SK-N-SH treated with all-trans-retinoic acid at 6 μM for 48 hours (cell line): Measurements from ENCODE around the gene TDRD7.

ENCODE experiments used
- ATAC-seq: fragments of 200-7000 bp; cut with Tn5 transposase; 3 replicates; pipeline ENCODE4 v1.9.1; 2020; ENCODE audit warnings: mild to moderate bottlenecking, moderate library complexity
- ARNTL ChIP-seq: fragments of 450-650 bp; formaldehyde crosslinking; IDR thresholded peaks from 2 replicates; pipeline ENCODE4 v1.5.0; 2020; ENCODE audit warnings: low read depth, mild to moderate bottlenecking, moderate library complexity, borderline replicate concordance
- BACH2 ChIP-seq: fragments of 250-450 bp; sonication (Bioruptor Pico); IDR thresholded peaks from 2 replicates; pipeline ENCODE4 v1.9.0; 2021; ENCODE audit warnings: mild to moderate bottlenecking, borderline replicate concordance
- CREB5 ChIP-seq: fragments of 250-450 bp; sonication (Bioruptor Pico); IDR thresholded peaks from 2 replicates; pipeline ENCODE4 v1.5.1; 2020; ENCODE audit warnings: low read depth, mild to moderate bottlenecking, moderate library complexity
- CSDC2 ChIP-seq: fragments of 250-450 bp; sonication (Bioruptor Pico); IDR thresholded peaks from 2 replicates; pipeline ENCODE4 v1.5.0; 2020; ENCODE audit warnings: mild to moderate bottlenecking, moderate library complexity
- CSRNP3 ChIP-seq: fragments of 250-450 bp; sonication (Bioruptor Pico); IDR thresholded peaks from 2 replicates; pipeline ENCODE4 v1.5.1; 2021; ENCODE audit warnings: mild to moderate bottlenecking, moderate library complexity
- ESRRG ChIP-seq: fragments of 250-450 bp; sonication (Bioruptor Pico); IDR thresholded peaks from 2 replicates; pipeline ENCODE4 v1.6.1; 2021; ENCODE audit warnings: mild to moderate bottlenecking
- GLIS3 ChIP-seq: fragments of 250-450 bp; sonication (Bioruptor Pico); IDR thresholded peaks from 2 replicates; pipeline ENCODE4 v1.5.0; 2020; ENCODE audit warnings: mild to moderate bottlenecking, moderate library complexity
- ISL1 ChIP-seq: fragments of 250-450 bp; sonication (Bioruptor Pico); IDR thresholded peaks from 2 replicates; pipeline ENCODE4 v2.1.2; 2022; ENCODE audit warnings: mild to moderate bottlenecking, moderate library complexity
- OSR1 ChIP-seq: fragments of 250-450 bp; sonication (Bioruptor Pico); IDR thresholded peaks from 2 replicates; pipeline ENCODE4 v1.8.0; 2022; ENCODE audit warnings: moderate library complexity, mild to moderate bottlenecking, inconsistent platforms
- PATZ1 ChIP-seq: fragments of 250-450 bp; sonication (Bioruptor Pico); IDR thresholded peaks from 2 replicates; pipeline ENCODE4 v1.8.0; 2020; ENCODE audit warnings: mild to moderate bottlenecking, moderate library complexity, borderline replicate concordance
- POU6F1 ChIP-seq: fragments of 250-450 bp; sonication (Bioruptor Pico); IDR thresholded peaks from 2 replicates; pipeline ENCODE4 v1.8.0; 2021; ENCODE audit warnings: low read depth, mild to moderate bottlenecking, moderate library complexity, borderline replicate concordance
- PPARA ChIP-seq: fragments of 250-450 bp; sonication (Bioruptor Pico); IDR thresholded peaks from 2 replicates; pipeline ENCODE4 v1.5.0; 2020; ENCODE audit warnings: mild to moderate bottlenecking, borderline replicate concordance
- RARB ChIP-seq: fragments of 250-450 bp; sonication (Bioruptor Pico); IDR thresholded peaks from 2 replicates; pipeline ENCODE4 v1.8.0; 2021; ENCODE audit warnings: mild to moderate bottlenecking, moderate library complexity
- SNAI2 ChIP-seq: fragments of 250-450 bp; sonication (Bioruptor Pico); IDR thresholded peaks from 2 replicates; pipeline ENCODE4 v1.5.0; 2020; ENCODE audit warnings: mild to moderate bottlenecking, moderate library complexity
- TCF4 ChIP-seq: fragments of 250-450 bp; sonication (Bioruptor Pico); IDR thresholded peaks from 2 replicates; pipeline ENCODE4 v1.8.0; 2021; ENCODE audit warnings: mild to moderate bottlenecking, moderate library complexity, borderline replicate concordance
- TOX ChIP-seq: fragments of 250-450 bp; sonication (Bioruptor Pico); IDR thresholded peaks from 2 replicates; pipeline ENCODE4 v1.8.0; 2021; ENCODE audit warnings: mild to moderate bottlenecking, moderate library complexity, borderline replicate concordance
- TSHZ2 ChIP-seq: fragments of 250-450 bp; sonication (Bioruptor Pico); IDR thresholded peaks from 2 replicates; pipeline ENCODE4 v1.5.0; 2020; ENCODE audit warnings: mild to moderate bottlenecking, moderate library complexity
- ZC3H10 ChIP-seq: fragments of 250-450 bp; sonication (Bioruptor Pico); IDR thresholded peaks from 2 replicates; pipeline ENCODE4 v1.5.1; 2021; ENCODE audit warnings: mild to moderate bottlenecking, moderate library complexity
- ZFP3 ChIP-seq: fragments of 250-450 bp; sonication (Bioruptor Pico); IDR thresholded peaks from 2 replicates; pipeline ENCODE4 v1.5.0; 2020; ENCODE audit warnings: mild to moderate bottlenecking, moderate library complexity
- ZNF565 ChIP-seq: fragments of 450-650 bp; formaldehyde crosslinking; conservative IDR thresholded peaks from 2 replicates; pipeline ENCODE4 v1.5.0; 2020; ENCODE audit warnings: low read depth, mild to moderate bottlenecking, moderate library complexity
- ZNF70 ChIP-seq: fragments of 450-650 bp; formaldehyde crosslinking; IDR thresholded peaks from 2 replicates; pipeline ENCODE4 v1.5.0; 2020; ENCODE audit warnings: mild to moderate bottlenecking, moderate library complexity
- ZNF8 ChIP-seq: fragments of 450-650 bp; formaldehyde crosslinking; IDR thresholded peaks from 2 replicates; pipeline ENCODE4 v1.5.0; 2020; ENCODE audit warnings: mild to moderate bottlenecking, moderate library complexity

The TDRD7 gene

GRCh38 chr9:97431549-97432143, 19.8 kb downstream of the TDRD7 start:
- TF ChIP-seq CSDC2, result no peak
- no peak for TF ChIP-seq OSR1 (CRISPR knock-in tag)
- TF ChIP-seq SNAI2, result no peak
- no peak for TF ChIP-seq ZFP3 (CRISPR knock-in tag)
- no peak for TF ChIP-seq ESRRG (CRISPR knock-in tag)
- no peak for TF ChIP-seq CSRNP3
- no peak for ATAC-seq

- no peak for ATAC-seq
- TF ChIP-seq POU6F1, result no peak
- no peak for TF ChIP-seq ZNF565
- no peak for TF ChIP-seq ZC3H10 (CRISPR knock-in tag)
- no peak for TF ChIP-seq CSDC2
- no peak for TF ChIP-seq ARNTL
- TF ChIP-seq TSHZ2 (CRISPR knock-in tag), result no peak
- no peak for TF ChIP-seq ZNF8
- no peak for TF ChIP-seq RARB (CRISPR knock-in tag)
- no peak for TF ChIP-seq ZNF70
- no peak for TF ChIP-seq TOX (CRISPR knock-in tag)
- TF ChIP-seq SNAI2, result no peak
- no peak for TF ChIP-seq GLIS3 (CRISPR knock-in tag)
- TF ChIP-seq OSR1 (CRISPR knock-in tag), result no peak
- no peak for TF ChIP-seq PPARA (CRISPR knock-in tag)
These were observed 25.2 kb downstream of the TDRD7 start for GRCh38 chr9:97437051-97437600.

GRCh38 chr9:97438257-97438656, 26.4 kb downstream of the TDRD7 start:
- no peak for ATAC-seq
- no peak for TF ChIP-seq RARB (CRISPR knock-in tag)
- no peak for TF ChIP-seq TCF4
- TF ChIP-seq PPARA (CRISPR knock-in tag), result no peak
- no peak for TF ChIP-seq POU6F1
- no peak for TF ChIP-seq CSDC2
- no peak for TF ChIP-seq ESRRG (CRISPR knock-in tag)
- TF ChIP-seq BACH2 (CRISPR knock-in tag), result no peak
- TF ChIP-seq, all 23 proteins: peak for 0

GRCh38 chr9:97438666-97439065, 26.8 kb downstream of the TDRD7 start:
- no peak for ATAC-seq
- no peak for TF ChIP-seq CSDC2
- TF ChIP-seq ZNF70, result no peak
- TF ChIP-seq OSR1 (CRISPR knock-in tag), result no peak
- TF ChIP-seq GLIS3 (CRISPR knock-in tag), result no peak
- no peak for TF ChIP-seq ARNTL
- TF ChIP-seq CSRNP3, result no peak
- no peak for TF ChIP-seq ZC3H10 (CRISPR knock-in tag)
- TF ChIP-seq ISL1, result no peak
- no peak for TF ChIP-seq PPARA (CRISPR knock-in tag)
- no peak for TF ChIP-seq CREB5 (CRISPR knock-in tag)
- TF ChIP-seq POU6F1, result no peak
- TF ChIP-seq PATZ1 (CRISPR knock-in tag), result no peak
